SK-N-MC (cell line): ENCODE measurements around the gene IDUA.

Experiments
- DNase-seq: peaks from one replicate; pipeline ENCODE4 v3.0.0-alpha.2; 2011; ENCODE audit warnings: low read depth, low spot score
- H3K27ac ChIP-seq: fragments of 200-600 bp; sonication (generic); 2 replicates; pipeline ENCODE4 v1.5.1; 2016; ENCODE audit warnings: mixed run types
- H3K36me3 ChIP-seq: fragments of 200-600 bp; sonication (generic); 2 replicates; pipeline ENCODE4 v1.6.1; 2017; ENCODE audit warnings: antibody characterized with exemption, low read length, mixed read lengths; ENCODE audit not compliant: insufficient read depth
- H3K4me3 ChIP-seq: fragments of 200-600 bp; sonication (generic); 2 replicates; pipeline ENCODE4 v1.5.1; 2016
- H3K9ac ChIP-seq: fragments of 200-600 bp; sonication (generic); 2 replicates; pipeline ENCODE4 v1.8.0; 2017; ENCODE audit warnings: mixed run types, mixed read lengths; ENCODE audit not compliant: insufficient read length
- H3K9me3 ChIP-seq: fragments of 200-600 bp; sonication (generic); 2 replicates; pipeline ENCODE4 v1.6.1; 2017; ENCODE audit warnings: low read depth, mild to moderate bottlenecking, antibody characterized with exemption, low read length, moderate library complexity, mixed read lengths
- EZH2 ChIP-seq: fragments of 200-600 bp; sonication (generic); IDR thresholded peaks from one replicate; pipeline ENCODE4 v1.6.1; 2017; ENCODE audit warnings: antibody characterized with exemption
- FOXP2 ChIP-seq: optimal IDR thresholded peaks from 2 replicates; pipeline ENCODE3; 2011; ENCODE audit warnings: mild to moderate bottlenecking, moderate library complexity; ENCODE audit not compliant: insufficient read depth; ENCODE audit errors: extremely low read length, control extremely low read depth
- POLR2AphosphoS5 ChIP-seq: IDR thresholded peaks from 2 replicates; pipeline ENCODE4 v1.6.1; 2012; ENCODE audit warnings: mild to moderate bottlenecking, low read depth, low read length, borderline replicate concordance

The IDUA gene

GRCh38 chr4:948936-949300 lies 37.9 kb upstream of the IDUA start:
- no peak overlapping the region for H3K9ac ChIP-seq
- no peak for DNase-seq
- TF ChIP-seq POLR2AphosphoS5: no peak
- TF ChIP-seq EZH2: no peak
- TF ChIP-seq FOXP2: no peak
- H3K36me3 ChIP-seq: no peaks in the 10 kb centered on the region
- H3K9me3 ChIP-seq: no peaks in the 10 kb centered on the region
- no peak overlapping the region for H3K4me3 ChIP-seq
- H3K27ac ChIP-seq: no peak overlapping the region

- Histone ChIP-seq H3K4me3 (no peak overlapping the region), H3K36me3 (no peaks in the 10 kb centered on the region), H3K9me3 (no peaks in the 10 kb centered on the region), H3K9ac (no peak overlapping the region), H3K27ac (no peak overlapping the region)
- no peak for TF ChIP-seq EZH2
- TF ChIP-seq POLR2AphosphoS5: no peak
- no peak for TF ChIP-seq FOXP2
- no peak for DNase-seq
Observed at GRCh38 chr4:949656-950055, 37.2 kb upstream of the IDUA start.

- no peaks in the 10 kb centered on the region for H3K9me3 ChIP-seq
- H3K27ac ChIP-seq: no peak overlapping the region
- H3K4me3 ChIP-seq: no peak overlapping the region
- H3K9ac ChIP-seq: no peak overlapping the region
- TF ChIP-seq FOXP2: no peak
- TF ChIP-seq EZH2: no peak
- TF ChIP-seq POLR2AphosphoS5: no peak
- no peaks in the 10 kb centered on the region for H3K36me3 ChIP-seq
- DNase-seq: no peak
Observed at GRCh38 chr4:950136-951020, 36.5 kb upstream of the IDUA start.

GRCh38 chr4:951186-951585 lies 35.7 kb upstream of the IDUA start:
- DNase-seq: no peak
- TF ChIP-seq EZH2: no peak
- no peak for TF ChIP-seq FOXP2
- TF ChIP-seq POLR2AphosphoS5: no peak
- no peak overlapping the region for H3K4me3 ChIP-seq
- H3K9ac ChIP-seq: no peak overlapping the region
- H3K27ac ChIP-seq: no peak overlapping the region
- H3K36me3 ChIP-seq: no peaks in the 10 kb centered on the region
- no peaks in the 10 kb centered on the region for H3K9me3 ChIP-seq

GRCh38 chr4:951594-952468 lies 35.0 kb upstream of the IDUA start:
- H3K27ac ChIP-seq: no peak overlapping the region
- H3K9me3 ChIP-seq: no peaks in the 10 kb centered on the region
- no peak for DNase-seq
- TF ChIP-seq POLR2AphosphoS5: no peak
- TF ChIP-seq FOXP2: no peak
- H3K4me3 ChIP-seq: no peak overlapping the region
- no peak overlapping the region for H3K9ac ChIP-seq
- H3K36me3 ChIP-seq: no peaks in the 10 kb centered on the region

- no peak for DNase-seq
- no peak overlapping the region for H3K9ac ChIP-seq
- H3K9me3 ChIP-seq: no peaks in the 10 kb centered on the region
- H3K4me3 ChIP-seq: no peak overlapping the region
- no peaks in the 10 kb centered on the region for H3K36me3 ChIP-seq
- TF ChIP-seq EZH2 (no peak), FOXP2 (no peak), POLR2AphosphoS5 (no peak)
- no peak overlapping the region for H3K27ac ChIP-seq
Observed at GRCh38 chr4:952881-953573, 33.8 kb upstream of the IDUA start.

- DNase-seq: no peak
- Histone ChIP-seq H3K4me3 (no peak overlapping the region), H3K36me3 (no peaks in the 10 kb centered on the region), H3K27ac (no peak overlapping the region), H3K9ac (no peak overlapping the region), H3K9me3 (no peaks in the 10 kb centered on the region)
- TF ChIP-seq FOXP2 (no peak), EZH2 (no peak), POLR2AphosphoS5 (no peak)
Observed at GRCh38 chr4:953574-953915, 33.3 kb upstream of the IDUA start.

- Histone ChIP-seq H3K9me3 (no peaks in the 10 kb centered on the region), H3K36me3 (no peaks in the 10 kb centered on the region), H3K4me3 (no peak overlapping the region), H3K9ac (no peak overlapping the region), H3K27ac (no peak overlapping the region)
- TF ChIP-seq EZH2: no peak
- no peak for TF ChIP-seq POLR2AphosphoS5
- no peak for TF ChIP-seq FOXP2
- DNase-seq: no peak
Observed at GRCh38 chr4:954211-955020, 32.4 kb upstream of the IDUA start.
